ENCODE data around the gene TMEM117. TPM values are rescaled to one million over a fixed set of nuclear protein-coding genes. Genes with fewer than 3 reads are reported as not detected.

Gene TMEM117
- total and polyA plus RNA-seq, 10 of the 15 experiments (the other 5 are each of a cell fraction or from before 2014, with no cell fraction given): 3.1 to 8.2 (median 6.1) TPM

DNA sequence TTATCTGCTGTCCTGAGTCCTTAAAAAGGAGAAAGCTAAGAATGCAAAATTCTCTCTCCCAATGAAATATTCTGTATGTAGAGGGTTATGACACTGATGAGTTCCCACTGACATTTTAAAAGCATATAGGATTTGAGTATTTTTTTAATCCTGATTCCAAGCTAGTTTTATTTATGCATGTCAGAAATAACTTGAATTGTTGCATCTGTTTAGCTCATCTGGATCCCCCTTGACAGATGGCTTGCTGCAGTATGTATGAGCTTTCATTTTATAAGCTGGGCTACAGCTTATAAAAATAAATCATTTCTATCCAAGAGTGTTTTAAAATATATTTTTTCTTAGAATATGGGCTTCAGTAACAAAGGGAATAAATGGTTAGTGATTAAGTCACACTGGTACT lies 545.0 kb downstream of the TMEM117 start:
- Histone ChIP-seq H3K9ac (ENCODE audit: control insufficient read depth, insufficient read depth, low read length) (no peak overlapping the region), H3K4me2 (ENCODE audit: control insufficient read depth, insufficient read depth) (no peak overlapping the region), H3K9me3 (replicated peaks; ENCODE audit: control insufficient read depth, insufficient read depth, low read length) (no peaks in the 10 kb centered on the region; the same call in 2 of the 3 replicates), H3K27ac (ENCODE audit: control insufficient read depth, insufficient read depth) (no peak overlapping the region), H3K79me2 (ENCODE audit: control insufficient read depth, insufficient read depth, low read length) (no peaks in the 10 kb centered on the region), H3K4me3 (no peak overlapping the region), H4K20me1 (ENCODE audit: control insufficient read depth, insufficient read depth) (no peaks in the 10 kb centered on the region), H3K36me3 (ENCODE audit: control insufficient read depth in 2 of 2, insufficient read depth in 2 of 2, low read length in 1 of 2) (no peaks in the 10 kb centered on the region), H3K4me1 (ENCODE audit: control insufficient read depth, insufficient read depth, low read length) (peaks cover under 1% of the 10 kb centered on the region), H3K27me3 (replicated peaks in 1 of 2; ENCODE audit: control insufficient read depth in 2 of 2, insufficient read depth in 2 of 2, low read length in 1 of 2) (no peaks in the 10 kb centered on the region), H2AFZ (ENCODE audit: control insufficient read depth, low read depth, low read length) (no peak overlapping the region)
- ChIA-PET SMC1A (ENCODE audit: uncharacterized antibody, unreplicated experiment) (interaction anchor here (0.6 to 1.6 kb wide), 6 partner anchors 9 to 130 kb away, joined by 3 to 7 read pairs (median 4); no protein-coding TSS in a partner anchor), RAD21 (ENCODE audit: unreplicated experiment) (no interaction called here), CTCF (interaction anchor here (0.7 to 1.8 kb wide), 3 partner anchors 9 to 39 kb away, joined by 3 to 5 read pairs (median 3); no protein-coding TSS in a partner anchor), POLR2A (no interaction called here)
- DNase-seq (ENCODE audit: low read depth, low spot score) (no peak), ATAC-seq (no peak), FAIRE-seq (no peak)
- intact Hi-C loops (cut with micrococcal nuclease; ENCODE audit: unreplicated experiment) (no loop called here), in situ Hi-C loops (cut with MboI) (no loop called here)
- no TSS peak for BruUV-seq (replicated peaks)
- TF ChIP-seq NBN (IDR thresholded peaks at IDR 0.05) (no peak), WRNIP1 (IDR thresholded peaks at IDR 0.05; ENCODE audit: borderline replicate concordance, low read depth, low read length) (no peak)

- H3K27ac ChIP-seq (ENCODE audit: control insufficient read depth, insufficient read depth): no peak overlapping the region
- H3K4me2 ChIP-seq (ENCODE audit: control insufficient read depth, insufficient read depth): no peak overlapping the region
- no peaks in the 10 kb centered on the region for H3K27me3 ChIP-seq (replicated peaks in 1 of 2; ENCODE audit: control insufficient read depth in 2 of 2, insufficient read depth in 2 of 2, low read length in 1 of 2)
- no peak for ATAC-seq
- no peak overlapping the region for H3K9ac ChIP-seq (ENCODE audit: control insufficient read depth, insufficient read depth, low read length)
- no peak for DNase-seq (ENCODE audit: low read depth, low spot score)
- H3K4me1 ChIP-seq (ENCODE audit: control insufficient read depth, insufficient read depth, low read length): no peaks in the 10 kb centered on the region
- ChIA-PET SMC1A (ENCODE audit: uncharacterized antibody, unreplicated experiment) (interaction anchor here (0.6 to 1.6 kb wide), 5 partner anchors 9 to 130 kb away, joined by 3 to 7 read pairs (median 3); no protein-coding TSS in a partner anchor), CTCF (interaction anchor here (0.7 to 1.8 kb wide), 3 partner anchors 9 to 39 kb away, joined by 3 to 5 read pairs (median 3); no protein-coding TSS in a partner anchor), POLR2A (interaction anchor here (0.9 kb wide), 1 partner anchor 17 kb away, joined by 3 read pairs; no protein-coding TSS in a partner anchor), RAD21 (ENCODE audit: unreplicated experiment) (no interaction called here)
- intact Hi-C loops (cut with micrococcal nuclease; ENCODE audit: unreplicated experiment): no loop called here
- no TSS peak for BruUV-seq (replicated peaks)
- H2AFZ ChIP-seq (ENCODE audit: control insufficient read depth, low read depth, low read length): no peak overlapping the region
- FAIRE-seq: no peak
- H3K36me3 ChIP-seq (ENCODE audit: control insufficient read depth in 2 of 2, insufficient read depth in 2 of 2, low read length in 1 of 2): no peaks in the 10 kb centered on the region
- no peak overlapping the region for H3K4me3 ChIP-seq
- no peaks in the 10 kb centered on the region; the same call in 2 of the 3 replicates for H3K9me3 ChIP-seq (replicated peaks; ENCODE audit: control insufficient read depth, insufficient read depth, low read length)
- TF ChIP-seq ZNF207 (IDR thresholded peaks at IDR 0.05; ENCODE audit: borderline replicate concordance) (no peak), IKZF2 (IDR thresholded peaks at IDR 0.05) (no peak), EP300 (IDR thresholded peaks at IDR 0.05; ENCODE audit: borderline replicate concordance in 1 of 2, control insufficient read depth in 1 of 2, low read depth in 2 of 2, low read length in 2 of 2) (no peak), NRF1 (conservative IDR thresholded peaks at IDR 0.05; ENCODE audit: low read depth, low read length) (no peak), MEF2A (IDR thresholded peaks at IDR 0.05; ENCODE audit: insufficient read depth, low read depth, low read length) (no peak)
- TF ChIP-seq, protein P1, sequence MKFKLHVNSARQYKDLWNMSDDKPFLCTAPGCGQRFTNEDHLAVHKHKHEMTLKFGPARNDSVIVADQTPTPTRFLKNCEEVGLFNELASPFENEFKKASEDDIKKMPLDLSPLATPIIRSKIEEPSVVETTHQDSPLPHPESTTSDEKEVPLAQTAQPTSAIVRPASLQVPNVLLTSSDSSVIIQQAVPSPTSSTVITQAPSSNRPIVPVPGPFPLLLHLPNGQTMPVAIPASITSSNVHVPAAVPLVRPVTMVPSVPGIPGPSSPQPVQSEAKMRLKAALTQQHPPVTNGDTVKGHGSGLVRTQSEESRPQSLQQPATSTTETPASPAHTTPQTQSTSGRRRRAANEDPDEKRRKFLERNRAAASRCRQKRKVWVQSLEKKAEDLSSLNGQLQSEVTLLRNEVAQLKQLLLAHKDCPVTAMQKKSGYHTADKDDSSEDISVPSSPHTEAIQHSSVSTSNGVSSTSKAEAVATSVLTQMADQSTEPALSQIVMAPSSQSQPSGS (IDR thresholded peaks at IDR 0.05; ENCODE audit: low read length): no peak
- in situ Hi-C loops (cut with MboI): no loop called here
- H3K79me2 ChIP-seq (ENCODE audit: control insufficient read depth, insufficient read depth, low read length): no peaks in the 10 kb centered on the region
- WGBS (ENCODE audit: insufficient coverage, insufficient replicate concordance, low lambda C conversion rate, missing lambda C conversion rate): 97% methylated on average over 6 of the region's 6 CpGs
- H4K20me1 ChIP-seq (ENCODE audit: control insufficient read depth, insufficient read depth): no peaks in the 10 kb centered on the region
Observed at GRCh38 chr12:44381341-44381740, 545.5 kb downstream of the TMEM117 start.
